ENCODE measurements around the gene SFRP5. TPM values are rescaled to one million over a fixed set of nuclear protein-coding genes. Genes with fewer than 3 reads are reported as not detected.
A peak's percentile ranks its signal among the peaks of the same experiment; 100 is the strongest.

SFRP5 gene
- total RNA-seq, 2 donors from 2014 or later: 163 to 226 TPM

GRCh38 chr10:97789770-97790397 lies 18.1 kb upstream of the SFRP5 start:
- ATAC-seq (no peak), DNase-seq (no peak)
- TF ChIP-seq CTCF (IDR thresholded peaks at IDR 0.05) (no peak), POLR2A (IDR thresholded peaks at IDR 0.05) (no peak)
- peak overlapping the region; percentile 85 to 91 (median 88) for H3K27ac ChIP-seq
- H3K4me1 ChIP-seq: peaks cover 84% of the 10 kb centered on the region
- intact Hi-C loops (cut with DNase I): no loop called here
- 28 to 35% methylated on average over 5 of the region's 6 CpGs for WGBS, 2 donors
- H3K4me3 ChIP-seq: no peak overlapping the region
- no peaks in the 10 kb centered on the region for H3K9me3 ChIP-seq
- H3K36me3 ChIP-seq (replicated peaks in 1 of 2; ENCODE audit: insufficient read depth in 1 of 2, low read depth in 2 of 2): no peaks in the 10 kb centered on the region
- no peaks in the 10 kb centered on the region for H3K27me3 ChIP-seq

GRCh38 chr10:97788552-97789442 lies 17.0 kb upstream of the SFRP5 start:
- Histone ChIP-seq H3K4me1 (peaks cover 95% of the 10 kb centered on the region), H3K4me3 (peak overlapping the region; percentile 7 to 22)

GRCh38 chr10:97785731-97786130 lies 13.9 kb upstream of the SFRP5 start:
- Histone ChIP-seq H3K27me3 (no peaks in the 10 kb centered on the region), H3K27ac (peak overlapping the region; percentile 85 to 91 (median 88)), H3K36me3 (replicated peaks in 1 of 2; ENCODE audit: insufficient read depth in 1 of 2, low read depth in 2 of 2) (no peaks in the 10 kb centered on the region), H3K9me3 (no peaks in the 10 kb centered on the region), H3K4me1 (peaks cover 94% of the 10 kb centered on the region), H3K4me3 (peak overlapping the region in 1 of 2 donors; percentile 1)
- TF ChIP-seq CTCF (IDR thresholded peaks at IDR 0.05) (no peak), POLR2A (IDR thresholded peaks at IDR 0.05) (no peak)
- intact Hi-C loops (cut with DNase I): no loop called here
- WGBS, 2 donors: 22 to 27% methylated on average over 9 of the region's 9 CpGs
- DNase-seq (peak in 3 of 4 donors; percentile 49 to 65 (median 54)), ATAC-seq (no peak)

More at GRCh38 chr10:97788552-97789442, 17.0 kb upstream of the SFRP5 start:
- peak; percentile 77 for ATAC-seq
- intact Hi-C loops (cut with DNase I): no loop called here
- Histone ChIP-seq H3K36me3 (replicated peaks in 1 of 2; ENCODE audit: insufficient read depth in 1 of 2, low read depth in 2 of 2) (no peaks in the 10 kb centered on the region), H3K27ac (peak overlapping the region; percentile 85 to 91 (median 88)), H3K9me3 (no peaks in the 10 kb centered on the region), H3K27me3 (no peaks in the 10 kb centered on the region)
- TF ChIP-seq CTCF (IDR thresholded peaks at IDR 0.05) (no peak), POLR2A (IDR thresholded peaks at IDR 0.05) (peak; percentile 77 to 96 (median 95))
- peak; percentile 89 to 94 (median 94) for DNase-seq
- 2 to 4% methylated on average over 19 to 22 of the region's 22 CpGs for WGBS, 2 donors

GRCh38 chr10:97785231-97785630 lies 13.4 kb upstream of the SFRP5 start:
- peak overlapping the region in 3 of 4 donors; percentile 87 to 91 (median 90) for H3K27ac ChIP-seq

More at GRCh38 chr10:97785231-97785630, 13.4 kb upstream of the SFRP5 start:
- no peak for DNase-seq
- intact Hi-C loops (cut with DNase I): no loop called here
- TF ChIP-seq CTCF (IDR thresholded peaks at IDR 0.05) (no peak), POLR2A (IDR thresholded peaks at IDR 0.05) (no peak)
- WGBS, 2 donors: 45 to 48% methylated on average over 5 of the region's 5 CpGs
- peaks cover 94% of the 10 kb centered on the region for H3K4me1 ChIP-seq
- no peaks in the 10 kb centered on the region for H3K9me3 ChIP-seq
- no peak for ATAC-seq
- H3K27me3 ChIP-seq: no peaks in the 10 kb centered on the region
- no peak overlapping the region for H3K4me3 ChIP-seq
- no peaks in the 10 kb centered on the region for H3K36me3 ChIP-seq (replicated peaks in 1 of 2; ENCODE audit: insufficient read depth in 1 of 2, low read depth in 2 of 2)

All from body of pancreas (tissue), 4 donors.